NT2/D1 (cell line): Measurements from ENCODE around the gene ANGPTL2.

Experiments used
- DNase-seq: peaks from one replicate; pipeline ENCODE4 v3.0.0-alpha.2; 2011; ENCODE audit warnings: low read depth, low spot score
- H3K27me3 ChIP-seq: 2 replicates; pipeline ENCODE4 v1.6.0; 2011; ENCODE audit warnings: mild to moderate bottlenecking; ENCODE audit not compliant: insufficient read length, insufficient read depth
- H3K36me3 ChIP-seq: 2 replicates; pipeline ENCODE4 v1.6.1; 2011; ENCODE audit warnings: mild to moderate bottlenecking, low read length, mixed read lengths; ENCODE audit not compliant: insufficient read depth, insufficient read length
- H3K4me1 ChIP-seq: 2 replicates; pipeline ENCODE4 v1.5.1; 2011; ENCODE audit not compliant: insufficient read depth, insufficient read length
- H3K4me3 ChIP-seq: 2 replicates; pipeline ENCODE4 v1.5.1; 2011; ENCODE audit warnings: low read depth; ENCODE audit not compliant: insufficient read length
- H3K9ac ChIP-seq: 2 replicates; pipeline ENCODE4 v1.6.0; 2011; ENCODE audit warnings: low read depth; ENCODE audit not compliant: insufficient read length
- H3K9me3 ChIP-seq: 2 replicates; pipeline ENCODE4 v1.5.1; 2011; ENCODE audit warnings: mild to moderate bottlenecking, low read length; ENCODE audit not compliant: insufficient read depth
- SUZ12 ChIP-seq: IDR thresholded peaks from 2 replicates; pipeline ENCODE4 v1.6.1; 2011; ENCODE audit not compliant: insufficient read length, insufficient read depth; ENCODE audit errors: extremely low read depth
- YY1 ChIP-seq: IDR thresholded peaks from 2 replicates; pipeline ENCODE4 v1.6.1; 2011; ENCODE audit not compliant: insufficient read length, insufficient read depth
- ZNF274 ChIP-seq: IDR thresholded peaks from 2 replicates; pipeline ENCODE4 v1.6.1; 2011; ENCODE audit warnings: mild to moderate bottlenecking, low read depth, low read length

The ANGPTL2 gene

GRCh38 chr9:127083138-127083980 is 39.1 kb downstream of the ANGPTL2 start:
- DNase-seq, result no peak

GRCh38 chr9:127081250-127082185 is 40.9 kb downstream of the ANGPTL2 start:
- Histone ChIP-seq H3K36me3 (no peaks in the 10 kb centered on the region), H3K4me3 (no peak overlapping the region), H3K9me3 (no peaks in the 10 kb centered on the region), H3K9ac (no peak overlapping the region), H3K27me3 (no peaks in the 10 kb centered on the region), H3K4me1 (no peaks in the 10 kb centered on the region)
- no peak for DNase-seq
- no peak for TF ChIP-seq ZNF274
- no peak for TF ChIP-seq SUZ12
- no peak for TF ChIP-seq YY1

More at GRCh38 chr9:127083138-127083980, 39.1 kb downstream of the ANGPTL2 start:
- no peaks in the 10 kb centered on the region for H3K9me3 ChIP-seq
- peaks cover 15% of the 10 kb centered on the region for H3K36me3 ChIP-seq
- H3K4me3 ChIP-seq, result no peak overlapping the region
- no peaks in the 10 kb centered on the region for H3K4me1 ChIP-seq
- TF ChIP-seq SUZ12, result no peak
- no peak for TF ChIP-seq ZNF274
- no peak for TF ChIP-seq YY1
- no peaks in the 10 kb centered on the region for H3K27me3 ChIP-seq
- no peak overlapping the region for H3K9ac ChIP-seq

DNA sequence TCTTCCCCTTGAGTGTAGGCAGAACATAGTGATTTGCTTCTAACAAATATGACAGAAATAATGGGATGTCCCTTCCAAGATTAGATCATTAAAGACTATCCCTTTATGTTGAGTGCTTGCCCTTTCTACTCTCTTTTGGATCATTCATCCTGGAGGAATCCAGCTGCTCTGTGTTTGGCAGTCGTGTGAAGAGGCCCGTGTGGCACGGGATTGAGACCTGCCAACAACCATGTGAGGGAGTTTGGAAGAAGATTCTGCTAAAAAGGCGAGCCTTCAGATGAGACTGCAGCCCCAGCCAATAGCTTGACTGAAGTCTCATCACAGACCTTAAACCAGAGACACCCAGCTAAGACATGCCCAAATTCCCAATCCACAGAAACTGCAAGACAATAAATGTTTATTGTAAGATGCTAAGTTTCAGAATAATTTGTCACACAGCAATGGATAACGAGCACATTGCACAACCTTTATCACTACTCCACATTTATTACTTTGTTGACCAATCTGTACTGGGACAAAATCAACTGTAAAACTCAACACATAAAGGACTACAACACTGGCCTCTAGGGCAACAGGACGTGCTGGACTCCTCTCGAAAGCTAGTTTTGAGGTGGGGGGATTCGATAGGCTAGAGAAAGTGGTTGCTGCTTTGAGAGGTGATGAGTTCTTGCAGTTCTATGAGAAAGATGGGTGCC is 42.8 kb downstream of the ANGPTL2 start:
- H3K4me3 ChIP-seq, result no peak overlapping the region
- no peaks in the 10 kb centered on the region for H3K9me3 ChIP-seq
- no peaks in the 10 kb centered on the region for H3K36me3 ChIP-seq
- no peak overlapping the region for H3K9ac ChIP-seq
- no peaks in the 10 kb centered on the region for H3K27me3 ChIP-seq
- H3K4me1 ChIP-seq, result peaks cover 6% of the 10 kb centered on the region
- DNase-seq, result no peak
- TF ChIP-seq YY1 (no peak), ZNF274 (no peak), SUZ12 (no peak)

GRCh38 chr9:127078988-127079387 is 43.4 kb downstream of the ANGPTL2 start:
- H3K4me1 ChIP-seq, result peaks cover 6% of the 10 kb centered on the region
- no peaks in the 10 kb centered on the region for H3K27me3 ChIP-seq
- no peak overlapping the region for H3K4me3 ChIP-seq
- H3K9ac ChIP-seq, result no peak overlapping the region
- H3K36me3 ChIP-seq, result no peaks in the 10 kb centered on the region
- H3K9me3 ChIP-seq, result no peaks in the 10 kb centered on the region
- no peak for DNase-seq
- TF ChIP-seq ZNF274 (no peak), SUZ12 (no peak), YY1 (no peak)

DNA sequence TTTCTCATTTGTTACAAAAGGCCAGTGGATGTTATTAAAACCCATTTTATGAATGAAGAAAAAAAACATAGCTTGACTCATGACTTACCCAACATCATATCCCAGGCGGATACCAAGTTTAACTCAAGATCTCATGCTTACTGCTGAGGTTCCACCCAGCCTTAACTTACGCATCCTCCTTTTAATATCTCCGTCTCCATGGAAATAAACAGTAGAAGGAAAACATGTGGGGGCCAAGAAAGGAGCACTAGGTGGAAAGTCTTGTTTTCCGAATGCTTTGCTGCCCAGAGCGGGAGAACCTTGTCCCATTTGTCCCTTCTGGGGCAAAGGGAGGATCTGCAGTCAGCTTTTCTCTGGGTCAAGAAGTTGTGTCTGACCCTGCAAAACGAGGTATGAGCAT is 44.1 kb downstream of the ANGPTL2 start:
- TF ChIP-seq ZNF274, result no peak
- TF ChIP-seq YY1, result no peak
- TF ChIP-seq SUZ12, result no peak

GRCh38 chr9:127077644-127077946 is 44.8 kb downstream of the ANGPTL2 start:
- TF ChIP-seq YY1 (no peak), ZNF274 (no peak), SUZ12 (no peak)
- DNase-seq, result no peak
- no peaks in the 10 kb centered on the region for H3K9me3 ChIP-seq
- no peaks in the 10 kb centered on the region for H3K36me3 ChIP-seq
- peaks cover 6% of the 10 kb centered on the region for H3K4me1 ChIP-seq
- H3K4me3 ChIP-seq, result no peak overlapping the region
- no peak overlapping the region for H3K9ac ChIP-seq
- H3K27me3 ChIP-seq, result no peaks in the 10 kb centered on the region

More for the DNA sequence above, 44.1 kb downstream of the ANGPTL2 start:
- Histone ChIP-seq H3K4me1 (peaks cover 6% of the 10 kb centered on the region), H3K36me3 (no peaks in the 10 kb centered on the region), H3K4me3 (no peak overlapping the region), H3K27me3 (no peaks in the 10 kb centered on the region), H3K9me3 (no peaks in the 10 kb centered on the region), H3K9ac (no peak overlapping the region)
- no peak for DNase-seq
